ENCODE data around the gene PRC1. TPM values are rescaled to one million over a fixed set of nuclear protein-coding genes. Genes with fewer than 3 reads are reported as not detected.

The PRC1 gene
- total RNA-seq, 2 donors from 2014 or later = 19.9 to 40.6 TPM

- ATAC-seq (no peak), DNase-seq (no peak)
- Mint-ChIP-seq H3K4me1 (peaks cover 9% of the 10 kb centered on the region), H3K4me3 (no peak overlapping the region), H3K36me3 (ENCODE audit: low read depth) (peaks cover 9% of the 10 kb centered on the region), H3K27ac (no peak overlapping the region), H3K27me3 (no peaks in the 10 kb centered on the region)
- no peaks in the 10 kb centered on the region for H3K9me3 ChIP-seq (ENCODE audit: control insufficient read depth, low read length, poor library complexity, severe bottlenecking)
Measured at GRCh38 chr15:90916461-90916860, 77.9 kb downstream of the PRC1 start.

Other genes starting within 250 kb of the PRC1 start
- gene FURIN, start 125.9 kb downstream of the PRC1 start, total RNA-seq = 100 to 1,000 TPM; 133 to 260 TPM
- gene FES, start 110.0 kb downstream of the PRC1 start, total RNA-seq = 10 to 100 TPM in 1 of 2 donors, 1 to 10 TPM in 1; 6.0 to 12.7 TPM
- gene MAN2A2, start 91.2 kb downstream of the PRC1 start, total RNA-seq = 100 to 1,000 TPM; 159 to 186 TPM
- 10 to 100 TPM; 11.1 to 12.9 TPM for gene HDDC3, start 62.0 kb downstream of the PRC1 start, total RNA-seq
- 10 to 100 TPM; 36.9 to 38.3 TPM for gene UNC45A, start 59.2 kb downstream of the PRC1 start, total RNA-seq
- gene RCCD1, start 39.7 kb downstream of the PRC1 start, total RNA-seq = 1 to 10 TPM; 3.7 to 5.3 TPM
- 10 to 100 TPM; 19.2 to 23.6 TPM for gene VPS33B, start 28.1 kb upstream of the PRC1 start, total RNA-seq
- gene SV2B, start 105.7 kb upstream of the PRC1 start, total RNA-seq = under 1 TPM in 1 of 2 donors, not detected in 1; 0.10 TPM